Peyer's patch (tissue), 4 donors: ENCODE results near the gene AUTS2.

Experiments used
- CTCF ChIP-seq, 6 experiments: fragments of 450-650 bp in 4 of 6; fragments of 200-600 bp in 2 of 6; sonication (generic) in 1 of 6; IDR thresholded peaks; one replicate each; pipeline ENCODE4 v1.5.1; 2017 to 2019; ENCODE audit warnings: antibody characterized with exemption in 6 of 6, mild to moderate bottlenecking in 3 of 6, moderate library complexity in 1 of 6
- POLR2A ChIP-seq, 2 donors: fragments of 450-650 bp; IDR thresholded peaks; one replicate each; pipeline ENCODE4 v1.5.1; 2017; ENCODE audit warnings: antibody characterized with exemption in 2 of 2, mild to moderate bottlenecking in 2 of 2, moderate library complexity in 2 of 2

GRCh38 chr7:69622960-69623359 lies 24.7 kb downstream of the AUTS2 start:
- TF ChIP-seq CTCF (IDR thresholded peaks at IDR 0.05) (no peak), POLR2A (IDR thresholded peaks at IDR 0.05) (no peak)
